K562 (cell line): ENCODE measurements around the gene PTGR3.

Experiments
- AFF4 ChIP-seq: sonication (generic); formaldehyde crosslinking; IDR thresholded peaks from 2 replicates; pipeline ENCODE4 v1.8.0; 2023; ENCODE audit warnings: mild to moderate bottlenecking, missing genetic modification reagents
- ELK1 ChIP-seq: sonication (generic); formaldehyde crosslinking; IDR thresholded peaks from 2 replicates; pipeline ENCODE4 v1.8.1; 2022; ENCODE audit warnings: missing genetic modification reagents
- MYBL2 ChIP-seq, 2 experiments: fragments of 450-650 bp in 1 of 2; sonication (generic) in 1 of 2; formaldehyde crosslinking in 1 of 2; IDR thresholded peaks; 2 replicates each; pipeline versions ENCODE4 v1.6.1 to v1.8.1; 2017 to 2022; ENCODE audit warnings: borderline replicate concordance in 1 of 2, inconsistent platforms in 1 of 2, low read depth in 1 of 2, mild to moderate bottlenecking in 1 of 2, missing genetic modification reagents in 1 of 2, moderate library complexity in 1 of 2
- NFRKB ChIP-seq: fragments of 450-650 bp; IDR thresholded peaks from 2 replicates; pipeline ENCODE4 v1.6.1; 2016; ENCODE audit warnings: low read depth
- PHF8 ChIP-seq: fragments of 200-600 bp; sonication (generic); IDR thresholded peaks from 2 replicates; pipeline ENCODE4 v1.6.1; 2012; ENCODE audit warnings: mixed run types, mild to moderate bottlenecking, inconsistent platforms, low read length, moderate library complexity, borderline replicate concordance
- POLR2AphosphoS5 ChIP-seq: IDR thresholded peaks from 2 replicates; pipeline ENCODE4 v1.6.1; 2011; ENCODE audit warnings: mild to moderate bottlenecking, low read depth, low read length, moderate library complexity; ENCODE audit not compliant: control insufficient read depth, insufficient read depth
- SMARCC2 ChIP-seq: fragments of 450-650 bp; IDR thresholded peaks from 2 replicates; pipeline ENCODE4 v1.6.1; 2017; ENCODE audit warnings: antibody characterized with exemption, moderate library complexity, mild to moderate bottlenecking, low read depth
- ZNF436 ChIP-seq: fragments of 250-450, 450-650 bp; sonication (Bioruptor Pico); formaldehyde crosslinking; IDR thresholded peaks from 2 replicates; pipeline ENCODE4 v1.7.0; 2020; ENCODE audit warnings: mild to moderate bottlenecking
- TF ChIP-seq, protein P1 (sequence below): sonication (generic); formaldehyde crosslinking; IDR thresholded peaks from 2 replicates; pipeline ENCODE4 v1.8.1; 2023; ENCODE audit warnings: mild to moderate bottlenecking, missing genetic modification reagents

DNA sequence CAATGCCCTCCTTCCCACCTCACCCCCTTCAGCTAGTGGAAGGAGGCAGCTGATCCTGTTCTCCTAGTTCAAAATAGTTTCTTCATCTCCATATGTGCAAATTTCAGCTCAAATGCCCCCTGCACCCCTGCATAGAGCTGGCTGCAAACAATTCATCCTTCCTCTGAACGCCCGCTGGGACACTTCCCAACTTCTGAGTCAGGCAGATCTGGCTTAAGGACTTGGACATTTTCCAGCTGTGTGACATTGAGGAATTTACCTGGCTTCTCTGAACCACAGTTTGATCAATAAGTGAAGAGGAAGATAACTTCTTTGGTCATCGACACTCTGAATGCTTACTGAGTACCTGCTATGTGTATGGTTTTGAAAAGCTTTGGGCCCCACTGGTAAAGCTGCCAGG lies 23.5 kb downstream of the PTGR3 start:
- TF ChIP-seq ELK1 (CRISPR knock-in tag) (no peak), SMARCC2 (no peak), ZNF436 (no peak), POLR2AphosphoS5 (no peak), PHF8 (no peak), MYBL2 (IDR thresholded peaks at IDR 0.05; ENCODE audit: low read depth) (no peak), MYBL2 (CRISPR knock-in tag; IDR thresholded peaks at IDR 0.05; ENCODE audit: borderline replicate concordance) (no peak), AFF4 (CRISPR knock-in tag) (no peak), NFRKB (no peak)
- TF ChIP-seq, protein P1, sequence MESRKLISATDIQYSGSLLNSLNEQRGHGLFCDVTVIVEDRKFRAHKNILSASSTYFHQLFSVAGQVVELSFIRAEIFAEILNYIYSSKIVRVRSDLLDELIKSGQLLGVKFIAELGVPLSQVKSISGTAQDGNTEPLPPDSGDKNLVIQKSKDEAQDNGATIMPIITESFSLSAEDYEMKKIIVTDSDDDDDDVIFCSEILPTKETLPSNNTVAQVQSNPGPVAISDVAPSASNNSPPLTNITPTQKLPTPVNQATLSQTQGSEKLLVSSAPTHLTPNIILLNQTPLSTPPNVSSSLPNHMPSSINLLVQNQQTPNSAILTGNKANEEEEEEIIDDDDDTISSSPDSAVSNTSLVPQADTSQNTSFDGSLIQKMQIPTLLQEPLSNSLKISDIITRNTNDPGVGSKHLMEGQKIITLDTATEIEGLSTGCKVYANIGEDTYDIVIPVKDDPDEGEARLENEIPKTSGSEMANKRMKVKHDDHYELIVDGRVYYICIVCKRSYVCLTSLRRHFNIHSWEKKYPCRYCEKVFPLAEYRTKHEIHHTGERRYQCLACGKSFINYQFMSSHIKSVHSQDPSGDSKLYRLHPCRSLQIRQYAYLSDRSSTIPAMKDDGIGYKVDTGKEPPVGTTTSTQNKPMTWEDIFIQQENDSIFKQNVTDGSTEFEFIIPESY = no peak
